IMR-90 (cell line): Measurements from ENCODE around the gene TTF2. TPM values are rescaled to one million over a fixed set of nuclear protein-coding genes. Genes with fewer than 3 reads are reported as not detected.
A peak's percentile ranks its signal among the peaks of the same experiment; 100 is the strongest.

ENCODE experiments used
- ATAC-seq: fragments of 200-7000 bp; cut with Tn5 transposase; 2 replicates; pipeline ENCODE4 v1.9.1; 2020; ENCODE audit warnings: low read depth, mild to moderate bottlenecking, moderate library complexity
- BruUV-seq: library from RNA; stranded (reverse); fragments of 400-500 nt; replicated peaks from 2 replicates; lab custom pipeline; 2021; lab: Mats Ljungman, UMichigan
- CTCF ChIA-PET: fragments of 300-600 bp; formaldehyde crosslinking; extraction: SDS; loops from one replicate; lab custom pipeline; 2021; ENCODE audit warnings: antibody characterized with exemption; lab: Yijun Ruan, JAX
- POLR2A ChIA-PET: fragments of 300-600 bp; sonication (Branson Sonifier 250); formaldehyde crosslinking; loops from one replicate; lab custom pipeline; 2022; ENCODE audit warnings: antibody characterized with exemption; ENCODE audit not compliant: unreplicated experiment; lab: Charles Lee
- DNase-seq: peaks from one replicate; pipeline ENCODE4 v3.0.0; 2013
- H2AFZ ChIP-seq: replicated peaks from 2 replicates; pipeline ENCODE3; 2013; ENCODE audit warnings: low read length, mild to moderate bottlenecking; ENCODE audit not compliant: poor library complexity
- H2AK5ac ChIP-seq: 2 replicates; pipeline ENCODE4 v1.6.1; 2013; ENCODE audit warnings: low read depth, low read length, inconsistent platforms
- H2AK9ac ChIP-seq: replicated peaks from 2 replicates; pipeline ENCODE3; 2013; ENCODE audit warnings: mild to moderate bottlenecking, low read depth, low read length, moderate library complexity; ENCODE audit not compliant: poor library complexity
- H2BK120ac ChIP-seq: 2 replicates; pipeline ENCODE4 v1.6.1; 2013; ENCODE audit warnings: low read depth, low read length, inconsistent platforms
- H2BK15ac ChIP-seq: 3 replicates; pipeline ENCODE4 v1.6.1; 2013; ENCODE audit warnings: low read depth, low read length, inconsistent platforms
- H2BK20ac ChIP-seq: 2 replicates; pipeline ENCODE4 v1.6.1; 2013; ENCODE audit warnings: low read depth, mild to moderate bottlenecking, inconsistent platforms, low read length, moderate library complexity
- H2BK5ac ChIP-seq: 2 replicates; pipeline ENCODE4 v1.6.1; 2013; ENCODE audit warnings: mild to moderate bottlenecking, low read depth, low read length, inconsistent platforms; ENCODE audit not compliant: poor library complexity, severe bottlenecking
- H3K14ac ChIP-seq: replicated peaks from 2 replicates; pipeline ENCODE4 v1.6.1; 2013; ENCODE audit warnings: low read depth, low read length, inconsistent platforms
- H3K18ac ChIP-seq: 2 replicates; pipeline ENCODE4 v1.6.1; 2013; ENCODE audit warnings: low read depth, low read length, control low read depth
- H3K23ac ChIP-seq: 2 replicates; pipeline ENCODE4 v1.6.1; 2013; ENCODE audit warnings: low read depth, low read length, inconsistent platforms
- H3K27ac ChIP-seq: 2 replicates; pipeline ENCODE4 v1.5.1; 2013; ENCODE audit warnings: mild to moderate bottlenecking, control low read depth, low read length; ENCODE audit not compliant: insufficient read depth
- H3K27me3 ChIP-seq: 2 replicates; pipeline ENCODE4 v1.6.1; 2013; ENCODE audit warnings: low read length; ENCODE audit not compliant: control insufficient read depth, insufficient read depth
- H3K36me3 ChIP-seq: 2 replicates; pipeline ENCODE4 v1.6.1; 2013; ENCODE audit warnings: low read length, mixed read lengths; ENCODE audit not compliant: control insufficient read depth, insufficient read depth
- H3K4ac ChIP-seq: 2 replicates; pipeline ENCODE4 v1.6.1; 2013; ENCODE audit warnings: low read depth, low read length, inconsistent platforms
- H3K4me1 ChIP-seq: 2 replicates; pipeline ENCODE4 v1.6.1; 2013; ENCODE audit warnings: low read length, mixed read lengths; ENCODE audit not compliant: control insufficient read depth, insufficient read depth
- H3K4me2 ChIP-seq: 2 replicates; pipeline ENCODE4 v1.6.1; 2013; ENCODE audit warnings: low read depth, mild to moderate bottlenecking, control low read depth, low read length, moderate library complexity
- H3K4me3 ChIP-seq: 2 replicates; pipeline ENCODE4 v1.5.1; 2013; ENCODE audit warnings: low read depth, mild to moderate bottlenecking, control low read depth, low read length, moderate library complexity; ENCODE audit not compliant: insufficient read depth
- H3K56ac ChIP-seq: 2 replicates; pipeline ENCODE4 v1.6.1; 2013; ENCODE audit warnings: low read length, inconsistent platforms; ENCODE audit not compliant: insufficient read depth; ENCODE audit errors: extremely low read depth
- H3K79me1 ChIP-seq, 2 experiments: 2 replicates each; pipeline ENCODE4 v1.6.1; 2013; ENCODE audit warnings: low read length in 2 of 2, inconsistent platforms in 1 of 2, low read depth in 1 of 2
- H3K9ac ChIP-seq: 2 replicates; pipeline ENCODE4 v1.6.1; 2013; ENCODE audit warnings: low read depth, low read length, control low read depth
- H3K9me1 ChIP-seq: 2 replicates; pipeline ENCODE4 v1.6.1; 2013; ENCODE audit warnings: low read length, inconsistent platforms; ENCODE audit not compliant: insufficient read depth
- H3K9me3 ChIP-seq: 2 replicates; pipeline ENCODE4 v1.6.1; 2013; ENCODE audit warnings: low read length; ENCODE audit not compliant: control insufficient read depth, insufficient read depth
- H4K20me1 ChIP-seq: 2 replicates; pipeline ENCODE4 v1.6.1; 2013; ENCODE audit warnings: low read length, inconsistent platforms; ENCODE audit not compliant: insufficient read depth
- H4K5ac ChIP-seq: 2 replicates; pipeline ENCODE4 v1.6.1; 2013; ENCODE audit warnings: mild to moderate bottlenecking, low read depth, low read length, control low read depth
- H4K8ac ChIP-seq, 2 experiments: 2 replicates each; pipeline ENCODE4 v1.6.1; 2013; ENCODE audit warnings: low read depth in 2 of 2, low read length in 2 of 2, control low read depth in 1 of 2, inconsistent platforms in 1 of 2
- H4K91ac ChIP-seq: 2 replicates; pipeline ENCODE4 v1.6.1; 2013; ENCODE audit warnings: low read depth, low read length, inconsistent platforms; ENCODE audit not compliant: insufficient read depth
- BHLHE40 ChIP-seq: fragments of 150-350 bp; IDR thresholded peaks from 2 replicates; pipeline ENCODE4 v1.6.1; 2016; ENCODE audit warnings: mild to moderate bottlenecking, low read depth, low read length
- CEBPB ChIP-seq: IDR thresholded peaks from 2 replicates; pipeline ENCODE4 v1.6.1; 2012; ENCODE audit warnings: low read depth, low read length, improper control_type of control experiment
- CHD1 ChIP-seq: IDR thresholded peaks from 2 replicates; pipeline ENCODE4 v1.6.1; 2012; ENCODE audit warnings: low read depth, low read length, improper control_type of control experiment
- CTCF ChIP-seq: conservative IDR thresholded peaks from 2 replicates; pipeline ENCODE4 v1.5.1; 2012; ENCODE audit warnings: mild to moderate bottlenecking, low read depth, low read length, improper control_type of control experiment
- ELK1 ChIP-seq: fragments of 150-350 bp; IDR thresholded peaks from 2 replicates; pipeline ENCODE4 v1.6.1; 2016; ENCODE audit warnings: low read depth, mild to moderate bottlenecking, low read length, moderate library complexity, borderline replicate concordance
- FOS ChIP-seq: fragments of 150-350 bp; IDR thresholded peaks from 2 replicates; pipeline ENCODE4 v1.6.1; 2016; ENCODE audit warnings: low read depth, low read length
- MAFK ChIP-seq: IDR thresholded peaks from 2 replicates; pipeline ENCODE4 v1.6.1; 2012; ENCODE audit warnings: low read depth, low read length, improper control_type of control experiment
- MAZ ChIP-seq: IDR thresholded peaks from 2 replicates; pipeline ENCODE4 v1.6.1; 2012; ENCODE audit warnings: low read depth, mild to moderate bottlenecking, low read length, improper control_type of control experiment, moderate library complexity, borderline replicate concordance
- MXI1 ChIP-seq: IDR thresholded peaks from 2 replicates; pipeline ENCODE4 v1.6.1; 2012; ENCODE audit warnings: low read depth, mild to moderate bottlenecking, low read length, moderate library complexity, borderline replicate concordance
- NFE2L2 ChIP-seq: fragments of 150-350 bp; IDR thresholded peaks from 2 replicates; pipeline ENCODE4 v1.6.1; 2016; ENCODE audit warnings: low read depth, mild to moderate bottlenecking, low read length
- POLR2A ChIP-seq: IDR thresholded peaks from 2 replicates; pipeline ENCODE4 v1.6.1; 2012; ENCODE audit warnings: mild to moderate bottlenecking, low read depth, low read length
- RAD21 ChIP-seq: IDR thresholded peaks from 2 replicates; pipeline ENCODE4 v1.6.1; 2012; ENCODE audit warnings: low read length, improper control_type of control experiment
- RCOR1 ChIP-seq: IDR thresholded peaks from 2 replicates; pipeline ENCODE4 v1.6.1; 2012; ENCODE audit warnings: mild to moderate bottlenecking, low read length, improper control_type of control experiment; ENCODE audit not compliant: insufficient replicate concordance
- RFX5 ChIP-seq: IDR thresholded peaks from 2 replicates; pipeline ENCODE4 v1.8.0; 2012; ENCODE audit warnings: low read depth, mild to moderate bottlenecking, low read length, moderate library complexity
- SMC3 ChIP-seq: fragments of 150-350 bp; IDR thresholded peaks from 2 replicates; pipeline ENCODE4 v1.6.1; 2016; ENCODE audit warnings: low read depth, mild to moderate bottlenecking, antibody characterized with exemption, low read length, moderate library complexity
- USF2 ChIP-seq: fragments of 150-350 bp; IDR thresholded peaks from 2 replicates; pipeline ENCODE4 v1.6.1; 2017; ENCODE audit warnings: mild to moderate bottlenecking, antibody characterized with exemption, low read length, low read depth
- WGBS, 2 experiments: methylation state at CpG; one replicate each; pipeline versions ENCODE4 v1.1.5 to v1.1.7; 2013; ENCODE audit warnings: missing lambda C conversion rate in 2 of 2; ENCODE audit not compliant: insufficient read length in 1 of 2; ENCODE audit errors: extremely low coverage in 2 of 2; 5-methylcytosine and 5-hydroxymethylcytosine counted together
- dilution Hi-C: fragments of 300-500 bp; cut with HindIII; formaldehyde crosslinking; loops from one replicate; pipeline ENCODE4 v1.14.3; 2018; ENCODE audit warnings: low sequenced_read_pairs; ENCODE audit not compliant: unreplicated experiment
- in situ Hi-C: fragments of 300-500 bp; cut with MboI; formaldehyde crosslinking; loops from 3 replicates; pipeline ENCODE4 v1.14.3; 2019; ENCODE audit warnings: low sequenced_read_pairs, inconsistent platforms, mixed read lengths
- intact Hi-C: fragments of 100-400 bp; cut with micrococcal nuclease; formaldehyde crosslinking; loops from 2 replicates; pipeline ENCODE4 v1.10.0; 2022
- polyA plus RNA-seq, 3 experiments: library from polyadenylated mRNA; depleted of rRNA; stranded (reverse); fragments of >200 nt; gene quantifications; 2 replicates each; pipeline ENCODE4 v1.2.3, GENCODE V29; 2012; ENCODE audit warnings: low replicate concordance in 1 of 3
- total RNA-seq: library from RNA; depleted of rRNA; stranded (reverse); fragments of >200 nt; gene quantifications from 2 replicates; pipeline ENCODE4 v1.2.3, GENCODE V29; 2012

TTF2 gene
- total and polyA plus RNA-seq, 2 of the 4 experiments (the other 2 are of a cell fraction): 11.5 to 14.7 TPM

GRCh38 chr1:117097443-117097842 lies 37.3 kb downstream of the TTF2 start:
- H2BK15ac ChIP-seq: peak overlapping the region; percentile 49; the same call in 2 of the 3 replicates
- H3K18ac ChIP-seq: peak overlapping the region; percentile 87
- H3K4me3 ChIP-seq: no peak overlapping the region
- H2AK5ac ChIP-seq: peak overlapping the region; percentile 68; the same call in 1 of the 2 replicates
- in situ Hi-C loops: no loop called here
- H3K27ac ChIP-seq: no peak overlapping the region
- intact Hi-C loops: no loop called here
- H3K27me3 ChIP-seq: no peaks in the 10 kb centered on the region
- peak overlapping the region; percentile 8 for H3K4ac ChIP-seq
- peak overlapping the region; percentile 39; the same call in 1 of the 2 replicates for H3K4me2 ChIP-seq
- no TSS peak for BruUV-seq
- H3K4me1 ChIP-seq: peaks cover 24% of the 10 kb centered on the region
- DNase-seq (peak; percentile 64), ATAC-seq (no peak)
- no peak overlapping the region for H2AK9ac ChIP-seq
- no peak overlapping the region for H3K9ac ChIP-seq
- no peaks in the 10 kb centered on the region for H3K9me3 ChIP-seq
- WGBS, 2 experiments: no CpG with 5 or more reads among the region's 4 CpGs
- H4K20me1 ChIP-seq: peaks cover 3% of the 10 kb centered on the region; the same call in 1 of the 2 replicates
- peaks cover 4% of the 10 kb centered on the region for H3K36me3 ChIP-seq
- peak overlapping the region; percentile 62; the same call in 1 of the 2 replicates for H4K91ac ChIP-seq
- H3K56ac ChIP-seq: no peak overlapping the region
- peak overlapping the region; percentile 18 to 39; a peak in 1 of 4 replicates for H4K8ac ChIP-seq
- TF ChIP-seq FOS (no peak), POLR2A (no peak), RCOR1 (no peak), CTCF (no peak), CEBPB (no peak), ELK1 (no peak), MXI1 (no peak), CHD1 (no peak), RAD21 (no peak), MAZ (no peak), USF2 (no peak), RFX5 (no peak), MAFK (no peak), BHLHE40 (no peak), NFE2L2 (no peak), SMC3 (no peak)
- H3K14ac ChIP-seq: peak overlapping the region; percentile 78; the same call in 1 of the 2 replicates
- 0 out of 2 replicates have a peak overlapping the region, but pooled peaks have one; percentile 53 for H4K5ac ChIP-seq
- no peak overlapping the region for H2AFZ ChIP-seq
- ChIA-PET CTCF (no interaction called here), POLR2A (no interaction called here)
- H3K79me1 ChIP-seq: peaks cover 0 to 8% of the 10 kb centered on the region in 2 experiments; a peak in 1 of 4 replicates
- H2BK120ac ChIP-seq: peak overlapping the region; percentile 73
- H3K23ac ChIP-seq: no peak overlapping the region
- peak overlapping the region; percentile 43 for H2BK5ac ChIP-seq
- dilution Hi-C loops: no loop called here
- H2BK20ac ChIP-seq: peak overlapping the region; percentile 76
- H3K9me1 ChIP-seq: peaks cover 24% of the 10 kb centered on the region
